ENCODE measurements around the gene EI24. TPM values are rescaled to one million over a fixed set of nuclear protein-coding genes. Genes with fewer than 3 reads are reported as not detected.

EI24 gene
- total RNA-seq, 4 donors from 2014 or later = 62.2 to 86.0 (median 83.0) TPM

DNA sequence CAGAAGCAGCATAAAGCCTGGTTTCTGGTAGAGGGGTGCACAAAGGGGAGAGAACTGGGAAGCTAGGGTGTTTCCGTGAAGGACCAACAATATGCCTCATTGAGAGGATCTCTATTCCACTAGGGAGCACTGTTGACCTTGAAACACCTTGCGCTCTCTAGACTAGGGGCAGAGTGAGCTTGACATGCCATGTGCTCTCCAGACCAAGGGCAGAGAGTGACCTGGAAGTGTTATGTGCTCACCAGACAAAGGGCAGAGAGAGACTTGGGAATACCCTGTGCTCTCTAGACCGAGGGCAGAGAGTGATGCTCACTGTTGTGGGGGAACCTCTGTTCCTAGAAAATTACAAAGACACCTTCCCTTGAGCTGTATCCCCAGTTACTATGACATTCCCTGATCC, 15.2 kb upstream of the EI24 start:
- WGBS, 2 donors (ENCODE audit: low coverage in 1 of 2) = 64% methylated on average over 3 of the region's 3 CpGs; no CpG with 5 or more reads in 1 of the 2 donors
- peaks cover 0 to 25% (median 0%) of the 10 kb centered on the region in 3 donors for H3K9me3 ChIP-seq
- no peaks in the 10 kb centered on the region for H3K36me3 ChIP-seq
- TF ChIP-seq POLR2AphosphoS5 (IDR thresholded peaks at IDR 0.05) = no peak
- no peak overlapping the region for H3K27ac ChIP-seq
- no peak for ATAC-seq
- H3K27me3 ChIP-seq = peaks cover 7% of the 10 kb centered on the region
- no peaks in the 10 kb centered on the region for H3K4me1 ChIP-seq
- H3K4me3 ChIP-seq = no peak overlapping the region

DNA sequence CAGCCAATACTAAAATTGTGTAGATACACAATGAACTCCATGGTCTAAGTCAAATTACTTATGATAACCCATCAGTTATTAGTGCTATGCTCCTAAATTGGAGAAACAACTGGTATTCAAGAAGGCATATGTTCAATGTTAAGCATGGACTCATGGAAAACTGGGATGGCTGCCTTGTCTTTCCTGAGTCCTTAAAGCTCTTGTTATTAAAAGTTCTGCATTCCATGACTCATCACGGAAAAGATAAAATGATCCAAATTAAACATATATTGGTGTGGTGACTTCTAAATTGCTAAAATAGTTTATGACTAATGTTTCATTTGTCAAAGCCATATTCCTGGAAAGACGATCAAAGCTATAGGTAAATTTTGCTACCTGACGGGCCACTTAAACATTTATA, 9.4 kb upstream of the EI24 start:
- Histone ChIP-seq H3K4me1 (no peaks in the 10 kb centered on the region), H3K27ac (no peak overlapping the region), H3K9me3 (no peaks in the 10 kb centered on the region), H3K36me3 (no peaks in the 10 kb centered on the region), H3K27me3 (no peaks in the 10 kb centered on the region), H3K4me3 (no peak overlapping the region)
- no peak for TF ChIP-seq EP300 (IDR thresholded peaks at IDR 0.05)
- TF ChIP-seq, protein P1, sequence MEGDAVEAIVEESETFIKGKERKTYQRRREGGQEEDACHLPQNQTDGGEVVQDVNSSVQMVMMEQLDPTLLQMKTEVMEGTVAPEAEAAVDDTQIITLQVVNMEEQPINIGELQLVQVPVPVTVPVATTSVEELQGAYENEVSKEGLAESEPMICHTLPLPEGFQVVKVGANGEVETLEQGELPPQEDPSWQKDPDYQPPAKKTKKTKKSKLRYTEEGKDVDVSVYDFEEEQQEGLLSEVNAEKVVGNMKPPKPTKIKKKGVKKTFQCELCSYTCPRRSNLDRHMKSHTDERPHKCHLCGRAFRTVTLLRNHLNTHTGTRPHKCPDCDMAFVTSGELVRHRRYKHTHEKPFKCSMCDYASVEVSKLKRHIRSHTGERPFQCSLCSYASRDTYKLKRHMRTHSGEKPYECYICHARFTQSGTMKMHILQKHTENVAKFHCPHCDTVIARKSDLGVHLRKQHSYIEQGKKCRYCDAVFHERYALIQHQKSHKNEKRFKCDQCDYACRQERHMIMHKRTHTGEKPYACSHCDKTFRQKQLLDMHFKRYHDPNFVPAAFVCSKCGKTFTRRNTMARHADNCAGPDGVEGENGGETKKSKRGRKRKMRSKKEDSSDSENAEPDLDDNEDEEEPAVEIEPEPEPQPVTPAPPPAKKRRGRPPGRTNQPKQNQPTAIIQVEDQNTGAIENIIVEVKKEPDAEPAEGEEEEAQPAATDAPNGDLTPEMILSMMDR (IDR thresholded peaks at IDR 0.05) = no peak
- no peak for ATAC-seq
- WGBS, 2 donors (ENCODE audit: low coverage in 1 of 2) = 64 to 79% methylated on average over 3 of the region's 3 CpGs

DNA sequence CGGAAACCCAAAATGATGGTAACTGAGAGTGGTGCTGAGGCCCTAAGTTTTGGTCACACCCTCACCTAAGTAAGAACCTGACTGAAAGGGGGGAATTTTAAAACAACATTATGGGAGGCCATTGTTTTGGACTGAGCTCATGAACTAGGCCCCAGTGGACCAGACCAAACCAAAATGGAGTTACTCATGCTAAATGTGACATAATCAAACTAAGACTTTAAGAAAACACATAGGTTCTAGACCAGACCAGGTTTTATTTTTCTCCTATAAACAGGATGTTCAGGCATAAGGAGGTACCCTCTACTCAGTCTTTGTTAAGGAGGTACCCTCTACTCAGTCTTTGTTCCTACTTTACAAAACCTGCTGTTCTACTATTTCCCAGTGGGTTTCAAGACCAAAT, 7.4 kb upstream of the EI24 start:
- ATAC-seq = no peak
- 100% methylated on average over 1 of the region's 1 CpG for WGBS, 2 donors (ENCODE audit: low coverage in 1 of 2)
- no peaks in the 10 kb centered on the region for H3K4me1 ChIP-seq
- H3K9me3 ChIP-seq = no peaks in the 10 kb centered on the region
- no peaks in the 10 kb centered on the region for H3K27me3 ChIP-seq
- no peak for TF ChIP-seq POLR2AphosphoS5 (IDR thresholded peaks at IDR 0.05)
- TF ChIP-seq POLR2A (IDR thresholded peaks at IDR 0.05) = no peak
- TF ChIP-seq, protein P1 (IDR thresholded peaks at IDR 0.05) = no peak
- no peak for TF ChIP-seq EP300 (IDR thresholded peaks at IDR 0.05)
- H3K27ac ChIP-seq = no peak overlapping the region
- H3K4me3 ChIP-seq = no peak overlapping the region
- no peaks in the 10 kb centered on the region for H3K36me3 ChIP-seq

DNA sequence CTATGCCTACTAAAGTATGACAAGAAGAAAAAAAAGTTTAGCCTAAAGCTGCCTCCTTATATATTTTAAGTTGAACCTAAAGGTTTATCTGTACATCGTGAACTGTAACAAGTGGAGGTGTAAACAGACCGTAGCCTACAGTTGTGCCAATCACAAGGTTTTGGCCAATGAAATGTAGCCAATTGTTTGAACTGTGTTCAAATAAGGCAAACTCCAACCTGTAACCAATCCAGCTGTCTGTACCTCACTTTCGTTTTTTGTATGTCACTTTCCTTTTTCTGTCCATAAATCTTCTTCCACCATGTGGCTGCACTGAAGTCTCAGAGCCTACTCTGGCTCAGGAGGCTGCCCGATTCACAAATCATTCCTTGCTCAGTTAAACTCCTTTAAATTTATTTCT, 6.8 kb upstream of the EI24 start:
- TF ChIP-seq POLR2A (IDR thresholded peaks at IDR 0.05) = no peak
- no peak for TF ChIP-seq EP300 (IDR thresholded peaks at IDR 0.05)
- no peak for TF ChIP-seq POLR2AphosphoS5 (IDR thresholded peaks at IDR 0.05)
- TF ChIP-seq, protein P1 (IDR thresholded peaks at IDR 0.05) = no peak
- no peak for ATAC-seq
- H3K4me3 ChIP-seq = no peak overlapping the region
- H3K27me3 ChIP-seq = no peaks in the 10 kb centered on the region
- WGBS, 2 donors (ENCODE audit: low coverage in 1 of 2) = 40 to 47% methylated on average over 2 to 4 of the region's 4 CpGs
- no peaks in the 10 kb centered on the region for H3K36me3 ChIP-seq
- H3K9me3 ChIP-seq = no peaks in the 10 kb centered on the region
- H3K4me1 ChIP-seq = no peaks in the 10 kb centered on the region
- H3K27ac ChIP-seq = no peak overlapping the region

DNA sequence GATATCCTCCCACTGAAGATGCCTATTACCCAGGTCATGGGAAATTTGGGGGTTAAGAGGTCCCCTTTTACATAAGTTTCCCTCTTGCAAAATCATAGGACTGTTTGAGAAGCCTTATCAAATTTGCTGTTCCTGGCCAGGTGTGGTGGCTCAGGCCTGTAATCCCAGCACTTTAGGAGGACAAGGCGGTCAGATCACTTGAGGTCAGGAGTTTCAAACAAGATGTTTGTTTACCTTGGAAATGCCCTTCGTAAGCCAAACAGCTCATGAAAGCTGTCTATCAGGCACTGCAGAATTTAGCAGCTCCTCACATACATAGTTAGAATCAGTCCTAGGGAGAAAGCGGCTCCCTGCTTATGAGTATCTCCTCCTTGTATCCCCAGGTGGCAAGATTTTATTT, 4.9 kb upstream of the EI24 start:
- peaks cover 0 to 5% (median 0%) of the 10 kb centered on the region in 3 donors for H3K4me1 ChIP-seq
- H3K27me3 ChIP-seq = no peaks in the 10 kb centered on the region
- H3K36me3 ChIP-seq = no peaks in the 10 kb centered on the region
- WGBS, 2 donors (ENCODE audit: low coverage in 1 of 2) = 67 to 70% methylated on average over 1 to 2 of the region's 3 CpGs
- ATAC-seq = no peak
- no peak overlapping the region for H3K4me3 ChIP-seq
- TF ChIP-seq EP300 (IDR thresholded peaks at IDR 0.05) = no peak
- no peak for TF ChIP-seq POLR2AphosphoS5 (IDR thresholded peaks at IDR 0.05)
- TF ChIP-seq, protein P1 (IDR thresholded peaks at IDR 0.05) = no peak
- TF ChIP-seq POLR2A (IDR thresholded peaks at IDR 0.05) = no peak
- H3K9me3 ChIP-seq = no peaks in the 10 kb centered on the region
- no peak overlapping the region for H3K27ac ChIP-seq

Data from gastroesophageal sphincter (tissue), 4 donors.